CD14-positive monocyte (primary cell): ENCODE data around the gene GIMAP8. TPM values are rescaled to one million over a fixed set of nuclear protein-coding genes. Genes with fewer than 3 reads are reported as not detected.

ENCODE experiments used
- DNase-seq, 3 donors: peaks; one replicate each; pipeline ENCODE4 v3.0.0-alpha.2; 2011 to 2022
- H2AFZ ChIP-seq: 2 replicates; pipeline ENCODE4 v1.6.0; 2012; ENCODE audit warnings: mild to moderate bottlenecking, low read depth, low read length, inconsistent platforms; ENCODE audit not compliant: insufficient read depth, poor library complexity, severe bottlenecking
- H3K27ac ChIP-seq, 2 donors: 1 replicate in 1 of 2; 2 replicates in 1 of 2; pipeline ENCODE4 v1.5.1; 2012 to 2013; ENCODE audit warnings: low read length in 2 of 2, control low read depth in 1 of 2, inconsistent platforms in 1 of 2, low read depth in 1 of 2, mild to moderate bottlenecking in 1 of 2
- H3K27me3 ChIP-seq, 2 donors: one replicate each; pipeline versions ENCODE4 v1.6.0 to v1.6.1; 2011 to 2013; ENCODE audit warnings: low read length in 2 of 2; ENCODE audit not compliant: control insufficient read depth in 2 of 2, insufficient read depth in 2 of 2
- H3K36me3 ChIP-seq, 2 donors: replicated peaks in 1 of 2; 1 replicate in 1 of 2; 2 replicates in 1 of 2; pipeline versions ENCODE4 v1.5.1 to v1.6.1; 2012 to 2013; ENCODE audit warnings: low read length in 2 of 2, control low read depth in 1 of 2, inconsistent platforms in 1 of 2, mild to moderate bottlenecking in 1 of 2; ENCODE audit not compliant: insufficient read depth in 2 of 2, control insufficient read depth in 1 of 2
- H3K4me1 ChIP-seq, 2 donors: 1 replicate in 1 of 2; 2 replicates in 1 of 2; pipeline versions ENCODE4 v1.5.1 to v1.6.1; 2012 to 2013; ENCODE audit warnings: low read length in 2 of 2, control low read depth in 1 of 2, inconsistent platforms in 1 of 2, mild to moderate bottlenecking in 1 of 2, moderate library complexity in 1 of 2; ENCODE audit not compliant: insufficient read depth in 2 of 2, control insufficient read depth in 1 of 2
- H3K4me2 ChIP-seq: replicated peaks from 2 replicates; pipeline ENCODE3; 2012; ENCODE audit warnings: low read length, moderate library complexity, mild to moderate bottlenecking; ENCODE audit not compliant: poor library complexity, severe bottlenecking; ENCODE audit errors: extremely low read depth
- H3K4me3 ChIP-seq, 3 experiments: fragments of 200-600 bp in 1 of 3; sonication (generic) in 1 of 3; replicated peaks in 1 of 3; 1 replicate in 2 of 3; 2 replicates in 1 of 3; pipeline ENCODE4 v1.5.1; 2011 to 2013; ENCODE audit warnings: low read length in 3 of 3, mild to moderate bottlenecking in 3 of 3, control low read depth in 2 of 3, low read depth in 2 of 3, inconsistent platforms in 1 of 3, moderate library complexity in 1 of 3
- H3K79me2 ChIP-seq: 2 replicates; pipeline ENCODE4 v1.6.0; 2012; ENCODE audit warnings: mild to moderate bottlenecking, control low read depth, inconsistent platforms, low read length, moderate library complexity; ENCODE audit not compliant: insufficient read depth
- H3K9ac ChIP-seq: 2 replicates; pipeline ENCODE4 v1.6.0; 2017; ENCODE audit warnings: low read length, mild to moderate bottlenecking; ENCODE audit not compliant: insufficient read depth, poor library complexity, severe bottlenecking
- H3K9me3 ChIP-seq, 2 donors: replicated peaks in 1 of 2; 1 replicate in 1 of 2; 2 replicates in 1 of 2; pipeline versions ENCODE4 v1.5.1 to v1.6.1; 2012 to 2013; ENCODE audit warnings: low read length in 2 of 2, control low read depth in 1 of 2; ENCODE audit not compliant: control insufficient read depth in 1 of 2, insufficient read depth in 1 of 2
- H4K20me1 ChIP-seq: 2 replicates; pipeline ENCODE4 v1.6.0; 2012; ENCODE audit warnings: mild to moderate bottlenecking, low read length, control low read depth, moderate library complexity; ENCODE audit not compliant: insufficient read depth
- H3K27ac Mint-ChIP-seq, 7 donors: one replicate each; pipeline ENCODE4 v1.8.0; 2020; ENCODE audit warnings: mild to moderate bottlenecking in 7 of 7, mixed read lengths in 7 of 7, moderate library complexity in 6 of 7, inconsistent platforms in 2 of 7
- H3K27me3 Mint-ChIP-seq, 3 donors: one replicate each; pipeline ENCODE4 v1.8.0; 2021 to 2022; ENCODE audit warnings: low read depth in 3 of 3, mild to moderate bottlenecking in 3 of 3, mixed read lengths in 3 of 3, moderate library complexity in 3 of 3, inconsistent platforms in 1 of 3
- H3K36me3 Mint-ChIP-seq, 2 donors: one replicate each; pipeline ENCODE4 v1.8.0; 2020; ENCODE audit warnings: mixed read lengths in 2 of 2, inconsistent platforms in 1 of 2, mild to moderate bottlenecking in 1 of 2
- H3K4me1 Mint-ChIP-seq: one replicate; pipeline ENCODE4 v1.8.0; 2020; ENCODE audit warnings: mild to moderate bottlenecking, mixed read lengths
- H3K4me3 Mint-ChIP-seq, 2 donors: one replicate each; pipeline ENCODE4 v1.8.0; 2020; ENCODE audit warnings: mild to moderate bottlenecking in 2 of 2, mixed read lengths in 2 of 2, moderate library complexity in 1 of 2
- H3K9me3 Mint-ChIP-seq, 7 donors: one replicate each; pipeline ENCODE4 v1.8.0; 2020 to 2022; ENCODE audit warnings: mixed read lengths in 7 of 7, mild to moderate bottlenecking in 6 of 7, moderate library complexity in 6 of 7, inconsistent platforms in 2 of 7
- WGBS: methylation state at CpG from one replicate; pipeline ENCODE4 v1.1.5; 2013; ENCODE audit warnings: missing lambda C conversion rate; ENCODE audit not compliant: insufficient coverage; 5-methylcytosine and 5-hydroxymethylcytosine counted together
- intact Hi-C, 2 donors: fragments of 100-400 bp; cut with micrococcal nuclease; formaldehyde crosslinking; loops; one replicate each; pipeline versions ENCODE4 v1.15.0 to v1.15.1; 2023
- polyA plus RNA-seq, 3 donors: library from polyadenylated mRNA; depleted of rRNA in 1 of 3; unstranded in 2 of 3; stranded (reverse) in 1 of 3; fragments of 300-500 nt in 2 of 3; fragments of >200 nt in 1 of 3; fragmentation: Illumina TruSeq in 2 of 3; gene quantifications; 1 replicate in 2 of 3; 2 replicates in 1 of 3; pipeline ENCODE4 v1.2.3, GENCODE V29; 2012 to 2021
- TF ChIP-seq, protein P1 (sequence below): fragments of 200-600 bp; IDR thresholded peaks from one replicate; pipeline ENCODE4 v1.8.0; 2022; ENCODE audit warnings: antibody characterized with exemption, mild to moderate bottlenecking

GIMAP8 gene
- polyA plus RNA-seq, 3 donors: 12.0 to 26.8 (median 22.5) TPM

DNA sequence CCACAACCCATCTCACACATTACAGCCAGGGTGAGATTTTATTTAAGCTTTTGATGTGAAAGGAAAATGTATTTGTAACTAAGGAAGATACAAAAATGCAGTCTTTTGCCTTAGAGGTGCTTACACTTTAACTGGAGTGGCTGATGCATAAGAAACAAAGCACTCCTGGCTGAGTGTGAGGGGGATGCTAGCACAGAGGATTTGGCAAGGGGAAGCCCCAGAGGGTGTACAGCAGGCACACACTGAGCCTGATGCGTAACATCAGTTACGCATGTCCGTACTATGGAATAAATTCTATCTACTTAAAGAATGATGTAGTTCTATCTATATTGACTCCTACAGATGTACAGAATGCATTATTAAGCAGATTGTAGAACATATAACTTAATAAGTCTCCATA lies 17.8 kb downstream of the GIMAP8 start:
- Histone ChIP-seq H3K9me3 (peaks cover 0 to 5% of the 10 kb centered on the region in 2 donors), H3K9ac (peak overlapping the region; percentile 28), H3K4me3 (peak overlapping the region in 1 of 3 experiments; percentile 38), H3K4me2 (peak overlapping the region; percentile 55), H4K20me1 (peaks cover 100% of the 10 kb centered on the region), H2AFZ (no peak overlapping the region), H3K4me1 (peaks cover 66 to 73% of the 10 kb centered on the region in 2 donors), H3K36me3 (peaks cover 85 to 98% of the 10 kb centered on the region in 2 donors), H3K27ac (peak overlapping the region in 1 of 2 donors; percentile 51), H3K27me3 (no peaks in the 10 kb centered on the region), H3K79me2 (peaks cover 94% of the 10 kb centered on the region)
- Mint-ChIP-seq H3K9me3 (peaks cover 0 to 11% (median 2%) of the 10 kb centered on the region in 7 donors), H3K27ac (peak overlapping the region in 3 of 7 donors; percentile 18 to 41 (median 21)), H3K27me3 (no peaks in the 10 kb centered on the region), H3K4me1 (peaks cover 81% of the 10 kb centered on the region), H3K36me3 (peaks cover 92 to 98% of the 10 kb centered on the region in 2 donors), H3K4me3 (peak overlapping the region in 1 of 2 donors; percentile 69)
- intact Hi-C loops: no loop called here
- TF ChIP-seq, protein P1, sequence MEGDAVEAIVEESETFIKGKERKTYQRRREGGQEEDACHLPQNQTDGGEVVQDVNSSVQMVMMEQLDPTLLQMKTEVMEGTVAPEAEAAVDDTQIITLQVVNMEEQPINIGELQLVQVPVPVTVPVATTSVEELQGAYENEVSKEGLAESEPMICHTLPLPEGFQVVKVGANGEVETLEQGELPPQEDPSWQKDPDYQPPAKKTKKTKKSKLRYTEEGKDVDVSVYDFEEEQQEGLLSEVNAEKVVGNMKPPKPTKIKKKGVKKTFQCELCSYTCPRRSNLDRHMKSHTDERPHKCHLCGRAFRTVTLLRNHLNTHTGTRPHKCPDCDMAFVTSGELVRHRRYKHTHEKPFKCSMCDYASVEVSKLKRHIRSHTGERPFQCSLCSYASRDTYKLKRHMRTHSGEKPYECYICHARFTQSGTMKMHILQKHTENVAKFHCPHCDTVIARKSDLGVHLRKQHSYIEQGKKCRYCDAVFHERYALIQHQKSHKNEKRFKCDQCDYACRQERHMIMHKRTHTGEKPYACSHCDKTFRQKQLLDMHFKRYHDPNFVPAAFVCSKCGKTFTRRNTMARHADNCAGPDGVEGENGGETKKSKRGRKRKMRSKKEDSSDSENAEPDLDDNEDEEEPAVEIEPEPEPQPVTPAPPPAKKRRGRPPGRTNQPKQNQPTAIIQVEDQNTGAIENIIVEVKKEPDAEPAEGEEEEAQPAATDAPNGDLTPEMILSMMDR: no peak
- no CpG with 5 or more reads among the region's 3 CpGs for WGBS
- no peak for DNase-seq

GRCh38 chr7:150471886-150472285 lies 21.5 kb downstream of the GIMAP8 start:
- Histone ChIP-seq H3K4me3 (no peak overlapping the region), H3K9ac (no peak overlapping the region), H3K4me2 (no peak overlapping the region), H2AFZ (no peak overlapping the region), H3K4me1 (peaks cover 34 to 42% of the 10 kb centered on the region in 2 donors), H3K36me3 (peaks cover 95 to 98% of the 10 kb centered on the region in 2 donors), H3K27me3 (no peaks in the 10 kb centered on the region), H4K20me1 (peaks cover 97% of the 10 kb centered on the region), H3K9me3 (no peaks in the 10 kb centered on the region), H3K27ac (peak overlapping the region in 1 of 2 donors; percentile 43), H3K79me2 (peaks cover 77% of the 10 kb centered on the region)
- Mint-ChIP-seq H3K36me3 (peaks cover 93 to 97% of the 10 kb centered on the region in 2 donors), H3K27me3 (peaks cover 0 to 1% (median 0%) of the 10 kb centered on the region in 3 donors), H3K27ac (peak overlapping the region in 5 of 7 donors; percentile 10 to 80 (median 52)), H3K9me3 (peaks cover 0 to 5% (median 0%) of the 10 kb centered on the region in 7 donors), H3K4me1 (peaks cover 69% of the 10 kb centered on the region), H3K4me3 (peak overlapping the region in 1 of 2 donors; percentile 14)
- intact Hi-C loops: no loop called here
- TF ChIP-seq, protein P1: no peak
- WGBS: 95% methylated on average over 5 of the region's 5 CpGs
- no peak for DNase-seq
